K562 (cell line): ENCODE data around the gene CCDC148. TPM values are rescaled to one million over a fixed set of nuclear protein-coding genes. Genes with fewer than 3 reads are reported as not detected.

ENCODE experiments used
- DACH1 ChIP-seq: fragments of 450-650 bp; IDR thresholded peaks from 2 replicates; pipeline ENCODE4 v1.6.1; 2018; ENCODE audit not compliant: partially characterized antibody
- DMBX1 ChIP-seq: fragments of 250-450 bp; sonication (Bioruptor Pico); IDR thresholded peaks from 2 replicates; pipeline ENCODE4 v1.8.0; 2022; ENCODE audit warnings: inconsistent platforms, mild to moderate bottlenecking, moderate library complexity, borderline replicate concordance
- MAFG ChIP-seq: fragments of 450-650 bp; conservative IDR thresholded peaks from 2 replicates; pipeline ENCODE4 v1.6.1; 2016; ENCODE audit warnings: missing genetic modification characterization, missing compliant biosample characterization
- MAZ ChIP-seq, 2 experiments: fragments of 450-650 bp in 1 of 2; sonication (generic) in 1 of 2; formaldehyde crosslinking; IDR thresholded peaks in 1 of 2; conservative IDR thresholded peaks in 1 of 2; 2 replicates each; pipeline versions ENCODE4 v1.4.0 to v1.5.0; 2020; ENCODE audit warnings: mild to moderate bottlenecking in 1 of 2, missing genetic modification reagents in 1 of 2
- POLR2AphosphoS5 ChIP-seq: IDR thresholded peaks from 2 replicates; pipeline ENCODE4 v1.6.1; 2011; ENCODE audit warnings: mild to moderate bottlenecking, low read depth, low read length, moderate library complexity; ENCODE audit not compliant: control insufficient read depth, insufficient read depth
- POU5F1 ChIP-seq: fragments of 150-350 bp; IDR thresholded peaks from 2 replicates; pipeline ENCODE4 v1.6.1; 2014; ENCODE audit warnings: borderline replicate concordance, low read length, low read depth, mild to moderate bottlenecking; ENCODE audit not compliant: partially characterized antibody
- PTRF ChIP-seq: fragments of 450-650 bp; IDR thresholded peaks from 2 replicates; pipeline ENCODE4 v1.6.1; 2016; ENCODE audit warnings: mild to moderate bottlenecking, missing genetic modification characterization, missing compliant biosample characterization
- SIX5 ChIP-seq, 2 experiments: IDR thresholded peaks; 2 replicates each; pipeline ENCODE4 v1.6.1; 2011; ENCODE audit warnings: low read length in 2 of 2, borderline replicate concordance in 1 of 2, low read depth in 1 of 2, mild to moderate bottlenecking in 1 of 2, moderate library complexity in 1 of 2; ENCODE audit not compliant: insufficient read depth in 1 of 2
- SMARCA5 ChIP-seq: fragments of 450-650 bp; IDR thresholded peaks from 2 replicates; pipeline ENCODE4 v1.6.1; 2016
- TBL1XR1 ChIP-seq, 2 experiments: IDR thresholded peaks; 2 replicates each; pipeline ENCODE4 v1.6.1; 2012; ENCODE audit warnings: improper control_type of control experiment in 2 of 2, low read length in 2 of 2, mild to moderate bottlenecking in 1 of 2
- TOE1 ChIP-seq, 2 experiments: fragments of 450-650 bp in 1 of 2; sonication (generic) in 1 of 2; formaldehyde crosslinking in 1 of 2; IDR thresholded peaks; 2 replicates each; pipeline versions ENCODE4 v1.7.1 to v1.8.0; 2016 to 2022; ENCODE audit warnings: borderline replicate concordance in 2 of 2, mild to moderate bottlenecking in 2 of 2, antibody characterized with exemption in 1 of 2, inconsistent platforms in 1 of 2, low read depth in 1 of 2, missing genetic modification reagents in 1 of 2, moderate library complexity in 1 of 2
- XRCC5 ChIP-seq: fragments of 200-400 bp; formaldehyde crosslinking; IDR thresholded peaks from 2 replicates; pipeline ENCODE4 v1.6.1; 2017; ENCODE audit warnings: low read depth, mild to moderate bottlenecking, low read length
- ZNF41 ChIP-seq: fragments of 250-450 bp; sonication (Bioruptor Pico); conservative IDR thresholded peaks from 2 replicates; pipeline ENCODE4 v1.4.0; 2020; ENCODE audit warnings: mild to moderate bottlenecking
- polyA plus RNA-seq, 8 experiments: library from polyadenylated mRNA; depleted of rRNA in 4 of 8; stranded (reverse) in 5 of 8; unstranded in 3 of 8; fragments of >200 nt; fragmentation: Nextera tagmentation in 2 of 8; fragmentation: Illumina TruSeq in 1 of 8; extraction: Ambion mirVana in 2 of 8; extraction: Trizol in 1 of 8; gene quantifications; 2 replicates each; pipeline versions ENCODE4 v1.2.1 to v1.2.3, GENCODE V29; 2011 to 2014; ENCODE audit warnings: inconsistent platforms in 1 of 8, missing spikeins in 1 of 8
- total RNA-seq, 7 experiments: library from RNA; depleted of rRNA in 6 of 7; stranded (reverse); fragments of >200 nt in 6 of 7; fragmentation: Illumina TruSeq in 2 of 7; extraction: Trizol in 2 of 7; gene quantifications; 2 replicates each; pipeline versions ENCODE4 v1.2.1 to v1.2.3, GENCODE V29; 2011 to 2021; ENCODE audit warnings: low replicate concordance in 1 of 7
- TF ChIP-seq, protein P1 (sequence below), 3 experiments: fragments of 200-800 bp in 1 of 3; sonication (Bioruptor generic) in 1 of 3; sonication (generic) in 1 of 3; formaldehyde crosslinking in 1 of 3; IDR thresholded peaks; 2 replicates each; pipeline versions ENCODE4 v1.6.1 to v1.8.0; 2016 to 2022; ENCODE audit warnings: mild to moderate bottlenecking in 2 of 3, missing compliant biosample characterization in 2 of 3, missing genetic modification characterization in 2 of 3, missing genetic modification reagents in 1 of 3
- TF ChIP-seq, protein P2 (sequence below): sonication (generic); formaldehyde crosslinking; IDR thresholded peaks from 2 replicates; pipeline ENCODE4 v1.8.0; 2022; ENCODE audit warnings: missing genetic modification reagents, mild to moderate bottlenecking, moderate library complexity, borderline replicate concordance
- TF ChIP-seq, protein P3 (sequence below): IDR thresholded peaks from 3 replicates; pipeline ENCODE4 v1.6.1; 2011; ENCODE audit warnings: borderline replicate concordance, mild to moderate bottlenecking, moderate library complexity; ENCODE audit not compliant: insufficient read length; ENCODE audit errors: extremely low read depth
- TF ChIP-seq, protein P4 (sequence below): fragments of 450-650 bp; IDR thresholded peaks from 2 replicates; pipeline ENCODE4 v1.6.1; 2017; ENCODE audit warnings: mild to moderate bottlenecking, moderate library complexity
- TF ChIP-seq, protein P5 (sequence below): fragments of 450-650 bp; IDR thresholded peaks from 2 replicates; pipeline ENCODE4 v1.6.1; 2016; ENCODE audit warnings: borderline replicate concordance

Gene CCDC148
- total and polyA plus RNA-seq, 9 of the 15 experiments (the other 6 are each of a cell fraction or from before 2014, with no cell fraction given): 0.10 to 1.4 (median 0.65) TPM

DNA sequence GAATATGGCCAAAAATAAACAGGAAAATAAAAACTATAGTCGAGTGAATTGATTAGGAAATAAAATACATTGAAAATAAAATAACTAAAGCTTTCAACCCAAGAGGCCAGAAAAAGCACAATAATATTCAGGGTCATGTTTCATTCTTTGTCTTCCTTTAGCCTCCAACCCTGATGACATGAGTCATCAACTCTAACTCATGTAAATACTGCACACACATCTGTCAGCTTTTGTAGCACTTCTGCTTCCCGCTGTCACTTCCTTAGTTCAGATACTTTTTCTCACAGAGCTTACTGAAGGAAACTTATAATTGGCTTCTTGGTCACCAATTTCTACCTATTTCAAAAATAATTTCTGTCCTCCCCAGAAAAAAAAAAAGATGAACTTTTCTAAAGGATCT, 242.1 kb downstream of the CCDC148 start (continued):
- TF ChIP-seq, protein P1, sequence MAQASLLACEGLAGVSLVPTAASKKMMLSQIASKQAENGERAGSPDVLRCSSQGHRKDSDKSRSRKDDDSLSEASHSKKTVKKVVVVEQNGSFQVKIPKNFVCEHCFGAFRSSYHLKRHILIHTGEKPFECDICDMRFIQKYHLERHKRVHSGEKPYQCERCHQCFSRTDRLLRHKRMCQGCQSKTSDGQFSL (CRISPR knock-in tag; IDR thresholded peaks at IDR 0.05): no peak
- TF ChIP-seq, protein P1 (tag; IDR thresholded peaks at IDR 0.05): no peak
- TF ChIP-seq DACH1: no peak
- no peak for TF ChIP-seq SMARCA5
- TF ChIP-seq, protein P2, sequence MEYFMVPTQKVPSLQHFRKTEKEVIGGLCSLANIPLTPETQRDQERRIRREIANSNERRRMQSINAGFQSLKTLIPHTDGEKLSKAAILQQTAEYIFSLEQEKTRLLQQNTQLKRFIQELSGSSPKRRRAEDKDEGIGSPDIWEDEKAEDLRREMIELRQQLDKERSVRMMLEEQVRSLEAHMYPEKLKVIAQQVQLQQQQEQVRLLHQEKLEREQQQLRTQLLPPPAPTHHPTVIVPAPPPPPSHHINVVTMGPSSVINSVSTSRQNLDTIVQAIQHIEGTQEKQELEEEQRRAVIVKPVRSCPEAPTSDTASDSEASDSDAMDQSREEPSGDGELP (CRISPR knock-in tag): no peak
- no peak for TF ChIP-seq DMBX1 (CRISPR knock-in tag)
- TF ChIP-seq, protein P3, sequence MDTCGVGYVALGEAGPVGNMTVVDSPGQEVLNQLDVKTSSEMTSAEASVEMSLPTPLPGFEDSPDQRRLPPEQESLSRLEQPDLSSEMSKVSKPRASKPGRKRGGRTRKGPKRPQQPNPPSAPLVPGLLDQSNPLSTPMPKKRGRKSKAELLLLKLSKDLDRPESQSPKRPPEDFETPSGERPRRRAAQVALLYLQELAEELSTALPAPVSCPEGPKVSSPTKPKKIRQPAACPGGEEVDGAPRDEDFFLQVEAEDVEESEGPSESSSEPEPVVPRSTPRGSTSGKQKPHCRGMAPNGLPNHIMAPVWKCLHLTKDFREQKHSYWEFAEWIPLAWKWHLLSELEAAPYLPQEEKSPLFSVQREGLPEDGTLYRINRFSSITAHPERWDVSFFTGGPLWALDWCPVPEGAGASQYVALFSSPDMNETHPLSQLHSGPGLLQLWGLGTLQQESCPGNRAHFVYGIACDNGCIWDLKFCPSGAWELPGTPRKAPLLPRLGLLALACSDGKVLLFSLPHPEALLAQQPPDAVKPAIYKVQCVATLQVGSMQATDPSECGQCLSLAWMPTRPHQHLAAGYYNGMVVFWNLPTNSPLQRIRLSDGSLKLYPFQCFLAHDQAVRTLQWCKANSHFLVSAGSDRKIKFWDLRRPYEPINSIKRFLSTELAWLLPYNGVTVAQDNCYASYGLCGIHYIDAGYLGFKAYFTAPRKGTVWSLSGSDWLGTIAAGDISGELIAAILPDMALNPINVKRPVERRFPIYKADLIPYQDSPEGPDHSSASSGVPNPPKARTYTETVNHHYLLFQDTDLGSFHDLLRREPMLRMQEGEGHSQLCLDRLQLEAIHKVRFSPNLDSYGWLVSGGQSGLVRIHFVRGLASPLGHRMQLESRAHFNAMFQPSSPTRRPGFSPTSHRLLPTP: no peak
- TF ChIP-seq MAZ (CRISPR knock-in tag; conservative IDR thresholded peaks at IDR 0.05 in 1 of 2, IDR thresholded peaks at IDR 0.05 in 1 of 2): no peak
- TF ChIP-seq, protein P4, sequence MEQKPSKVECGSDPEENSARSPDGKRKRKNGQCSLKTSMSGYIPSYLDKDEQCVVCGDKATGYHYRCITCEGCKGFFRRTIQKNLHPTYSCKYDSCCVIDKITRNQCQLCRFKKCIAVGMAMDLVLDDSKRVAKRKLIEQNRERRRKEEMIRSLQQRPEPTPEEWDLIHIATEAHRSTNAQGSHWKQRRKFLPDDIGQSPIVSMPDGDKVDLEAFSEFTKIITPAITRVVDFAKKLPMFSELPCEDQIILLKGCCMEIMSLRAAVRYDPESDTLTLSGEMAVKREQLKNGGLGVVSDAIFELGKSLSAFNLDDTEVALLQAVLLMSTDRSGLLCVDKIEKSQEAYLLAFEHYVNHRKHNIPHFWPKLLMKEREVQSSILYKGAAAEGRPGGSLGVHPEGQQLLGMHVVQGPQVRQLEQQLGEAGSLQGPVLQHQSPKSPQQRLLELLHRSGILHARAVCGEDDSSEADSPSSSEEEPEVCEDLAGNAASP: no peak
- TF ChIP-seq POLR2AphosphoS5: no peak
- no peak for TF ChIP-seq PTRF (tag)
- TF ChIP-seq POU5F1: no peak
- TF ChIP-seq ZNF41 (CRISPR knock-in tag): no peak
- 0 out of 4 replicates have a peak, but pooled peaks of 1 of the 2 experiments have one; percentile 7 for TF ChIP-seq SIX5 (IDR thresholded peaks at IDR 0.05; ENCODE audit: borderline replicate concordance in 1 of 2, insufficient read depth in 1 of 2, low read depth in 1 of 2, low read length in 2 of 2)
- TF ChIP-seq XRCC5: no peak
- TF ChIP-seq MAFG (tag): peak; percentile 66
- TF ChIP-seq TBL1XR1 (IDR thresholded peaks at IDR 0.05; ENCODE audit: low read length in 2 of 2): no peak
- TF ChIP-seq, protein P5, sequence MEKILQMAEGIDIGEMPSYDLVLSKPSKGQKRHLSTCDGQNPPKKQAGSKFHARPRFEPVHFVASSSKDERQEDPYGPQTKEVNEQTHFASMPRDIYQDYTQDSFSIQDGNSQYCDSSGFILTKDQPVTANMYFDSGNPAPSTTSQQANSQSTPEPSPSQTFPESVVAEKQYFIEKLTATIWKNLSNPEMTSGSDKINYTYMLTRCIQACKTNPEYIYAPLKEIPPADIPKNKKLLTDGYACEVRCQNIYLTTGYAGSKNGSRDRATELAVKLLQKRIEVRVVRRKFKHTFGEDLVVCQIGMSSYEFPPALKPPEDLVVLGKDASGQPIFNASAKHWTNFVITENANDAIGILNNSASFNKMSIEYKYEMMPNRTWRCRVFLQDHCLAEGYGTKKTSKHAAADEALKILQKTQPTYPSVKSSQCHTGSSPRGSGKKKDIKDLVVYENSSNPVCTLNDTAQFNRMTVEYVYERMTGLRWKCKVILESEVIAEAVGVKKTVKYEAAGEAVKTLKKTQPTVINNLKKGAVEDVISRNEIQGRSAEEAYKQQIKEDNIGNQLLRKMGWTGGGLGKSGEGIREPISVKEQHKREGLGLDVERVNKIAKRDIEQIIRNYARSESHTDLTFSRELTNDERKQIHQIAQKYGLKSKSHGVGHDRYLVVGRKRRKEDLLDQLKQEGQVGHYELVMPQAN: no peak
- 0 out of 2 replicates have a peak, but pooled peaks have one; percentile 21 for TF ChIP-seq TOE1 (IDR thresholded peaks at IDR 0.05; ENCODE audit: borderline replicate concordance)
- no peak for TF ChIP-seq TOE1 (CRISPR knock-in tag; IDR thresholded peaks at IDR 0.05; ENCODE audit: borderline replicate concordance, low read depth)
